NB4 (cell line): ENCODE measurements around the gene HLF.

Source experiments
- DNase-seq: peaks from one replicate; pipeline ENCODE4 v3.0.0; 2010; ENCODE audit warnings: low read depth
- H3K4me3 ChIP-seq: one replicate; pipeline ENCODE4 v1.5.1; 2011; ENCODE audit warnings: mild to moderate bottlenecking, low read depth, low read length, moderate library complexity
- MYC ChIP-seq: IDR thresholded peaks from 2 replicates; pipeline ENCODE4 v1.6.1; 2011; ENCODE audit warnings: low read depth, low read length
- POLR2A ChIP-seq: IDR thresholded peaks from 2 replicates; pipeline ENCODE4 v1.6.1; 2011; ENCODE audit warnings: mild to moderate bottlenecking; ENCODE audit not compliant: insufficient read length; ENCODE audit errors: extremely low read depth
- TF ChIP-seq, protein P1 (sequence below): IDR thresholded peaks from one replicate; pipeline ENCODE4 v1.5.1; 2012; ENCODE audit warnings: low read depth, low read length
- TF ChIP-seq, protein P2 (sequence below): IDR thresholded peaks from 2 replicates; pipeline ENCODE4 v1.6.1; 2011; ENCODE audit warnings: low read depth, low read length

Gene HLF

DNA sequence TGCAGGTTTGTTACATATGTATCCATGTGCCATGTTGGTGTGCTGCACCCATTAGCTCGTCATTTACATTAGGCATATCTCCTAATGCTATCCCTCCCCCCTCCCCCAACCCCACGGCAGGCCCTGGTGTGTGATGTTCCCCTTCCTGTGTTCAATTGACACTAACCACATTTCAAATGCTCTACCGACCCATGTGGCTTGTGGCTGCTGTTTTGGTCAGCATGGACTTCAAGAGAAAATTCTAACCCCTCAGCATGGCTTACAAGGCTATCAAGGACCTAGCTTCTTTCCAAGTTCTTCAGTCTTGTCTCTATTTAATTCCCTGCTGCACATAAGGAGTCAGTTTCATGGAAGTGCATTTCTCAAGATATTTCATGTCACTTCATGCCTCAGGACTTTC lies 103.9 kb downstream of the HLF start:
- no peak overlapping the region for H3K4me3 ChIP-seq
- peak; percentile 7 for DNase-seq
- no peak for TF ChIP-seq POLR2A
- TF ChIP-seq, protein P1, sequence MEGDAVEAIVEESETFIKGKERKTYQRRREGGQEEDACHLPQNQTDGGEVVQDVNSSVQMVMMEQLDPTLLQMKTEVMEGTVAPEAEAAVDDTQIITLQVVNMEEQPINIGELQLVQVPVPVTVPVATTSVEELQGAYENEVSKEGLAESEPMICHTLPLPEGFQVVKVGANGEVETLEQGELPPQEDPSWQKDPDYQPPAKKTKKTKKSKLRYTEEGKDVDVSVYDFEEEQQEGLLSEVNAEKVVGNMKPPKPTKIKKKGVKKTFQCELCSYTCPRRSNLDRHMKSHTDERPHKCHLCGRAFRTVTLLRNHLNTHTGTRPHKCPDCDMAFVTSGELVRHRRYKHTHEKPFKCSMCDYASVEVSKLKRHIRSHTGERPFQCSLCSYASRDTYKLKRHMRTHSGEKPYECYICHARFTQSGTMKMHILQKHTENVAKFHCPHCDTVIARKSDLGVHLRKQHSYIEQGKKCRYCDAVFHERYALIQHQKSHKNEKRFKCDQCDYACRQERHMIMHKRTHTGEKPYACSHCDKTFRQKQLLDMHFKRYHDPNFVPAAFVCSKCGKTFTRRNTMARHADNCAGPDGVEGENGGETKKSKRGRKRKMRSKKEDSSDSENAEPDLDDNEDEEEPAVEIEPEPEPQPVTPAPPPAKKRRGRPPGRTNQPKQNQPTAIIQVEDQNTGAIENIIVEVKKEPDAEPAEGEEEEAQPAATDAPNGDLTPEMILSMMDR: no peak
- TF ChIP-seq MYC: no peak
- TF ChIP-seq, protein P2, sequence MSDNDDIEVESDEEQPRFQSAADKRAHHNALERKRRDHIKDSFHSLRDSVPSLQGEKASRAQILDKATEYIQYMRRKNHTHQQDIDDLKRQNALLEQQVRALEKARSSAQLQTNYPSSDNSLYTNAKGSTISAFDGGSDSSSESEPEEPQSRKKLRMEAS: no peak
